ENCODE results near the gene USE1. TPM values are rescaled to one million over a fixed set of nuclear protein-coding genes. Genes with fewer than 3 reads are reported as not detected.

Gene USE1
- total RNA-seq, 1 donor: 25.7 TPM

DNA sequence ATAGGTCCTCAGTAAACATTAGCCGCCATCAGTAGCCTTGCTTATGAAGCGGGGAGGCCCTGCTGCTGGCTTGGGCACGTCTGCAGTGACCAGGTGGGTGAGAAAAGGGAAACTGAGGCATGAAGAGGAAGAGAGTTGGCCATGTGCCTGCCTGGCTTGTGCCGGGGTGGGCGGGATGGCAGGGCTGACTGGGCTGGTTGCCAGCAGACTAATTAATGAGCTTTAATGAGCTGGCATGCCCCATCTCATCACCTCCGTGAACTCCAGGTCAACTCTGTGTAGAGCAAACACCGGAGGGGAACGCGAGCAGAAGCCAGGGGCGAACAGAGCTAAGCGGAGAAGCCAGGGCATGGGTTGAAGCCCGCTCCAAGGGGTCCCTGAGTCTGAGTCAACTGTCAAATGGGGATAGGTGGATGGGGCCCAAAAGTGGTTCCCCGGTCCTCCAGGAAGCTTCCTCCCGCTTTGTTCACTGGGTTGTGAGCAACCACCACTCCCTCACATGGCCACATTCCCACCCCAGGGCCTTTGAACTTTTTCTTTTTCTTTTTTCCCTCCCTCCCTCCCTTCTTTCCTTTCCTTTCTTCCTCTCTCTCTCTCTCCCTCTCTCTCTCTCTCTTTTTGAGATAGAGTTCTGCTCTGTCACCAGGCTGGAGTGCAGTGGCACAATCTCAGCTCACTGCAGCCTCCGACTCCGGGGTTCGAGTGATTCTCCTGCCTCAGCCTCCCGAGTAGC is 21.8 kb downstream of the USE1 start:
- Histone ChIP-seq H3K79me2 (ENCODE audit: insufficient read depth, low read length) (peaks cover 25% of the 10 kb centered on the region), H3K36me3 (ENCODE audit: insufficient read depth, low read length) (peaks cover 18% of the 10 kb centered on the region), H3K27ac (ENCODE audit: low read depth, low read length) (no peak overlapping the region), H4K20me1 (ENCODE audit: insufficient read depth, low read length) (peaks cover 23% of the 10 kb centered on the region), H3K4me2 (ENCODE audit: insufficient read depth, low read length) (no peak overlapping the region), H3K27me3 (ENCODE audit: insufficient read depth, low read length) (no peaks in the 10 kb centered on the region), H3K4me1 (ENCODE audit: insufficient read depth, low read length) (peaks cover 7% of the 10 kb centered on the region), H3K9me3 (ENCODE audit: low read depth, low read length) (no peaks in the 10 kb centered on the region), H2AFZ (ENCODE audit: low read length) (no peak overlapping the region), H3K4me3 (ENCODE audit: insufficient read depth, low read length) (no peak overlapping the region)
- peak; percentile 44 for DNase-seq (ENCODE audit: insufficient read length, low spot score, missing footprints)
- TF ChIP-seq, protein P1, sequence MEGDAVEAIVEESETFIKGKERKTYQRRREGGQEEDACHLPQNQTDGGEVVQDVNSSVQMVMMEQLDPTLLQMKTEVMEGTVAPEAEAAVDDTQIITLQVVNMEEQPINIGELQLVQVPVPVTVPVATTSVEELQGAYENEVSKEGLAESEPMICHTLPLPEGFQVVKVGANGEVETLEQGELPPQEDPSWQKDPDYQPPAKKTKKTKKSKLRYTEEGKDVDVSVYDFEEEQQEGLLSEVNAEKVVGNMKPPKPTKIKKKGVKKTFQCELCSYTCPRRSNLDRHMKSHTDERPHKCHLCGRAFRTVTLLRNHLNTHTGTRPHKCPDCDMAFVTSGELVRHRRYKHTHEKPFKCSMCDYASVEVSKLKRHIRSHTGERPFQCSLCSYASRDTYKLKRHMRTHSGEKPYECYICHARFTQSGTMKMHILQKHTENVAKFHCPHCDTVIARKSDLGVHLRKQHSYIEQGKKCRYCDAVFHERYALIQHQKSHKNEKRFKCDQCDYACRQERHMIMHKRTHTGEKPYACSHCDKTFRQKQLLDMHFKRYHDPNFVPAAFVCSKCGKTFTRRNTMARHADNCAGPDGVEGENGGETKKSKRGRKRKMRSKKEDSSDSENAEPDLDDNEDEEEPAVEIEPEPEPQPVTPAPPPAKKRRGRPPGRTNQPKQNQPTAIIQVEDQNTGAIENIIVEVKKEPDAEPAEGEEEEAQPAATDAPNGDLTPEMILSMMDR (IDR thresholded peaks at IDR 0.05; ENCODE audit: extremely low read depth, low read depth, low read length): no peak

DNA sequence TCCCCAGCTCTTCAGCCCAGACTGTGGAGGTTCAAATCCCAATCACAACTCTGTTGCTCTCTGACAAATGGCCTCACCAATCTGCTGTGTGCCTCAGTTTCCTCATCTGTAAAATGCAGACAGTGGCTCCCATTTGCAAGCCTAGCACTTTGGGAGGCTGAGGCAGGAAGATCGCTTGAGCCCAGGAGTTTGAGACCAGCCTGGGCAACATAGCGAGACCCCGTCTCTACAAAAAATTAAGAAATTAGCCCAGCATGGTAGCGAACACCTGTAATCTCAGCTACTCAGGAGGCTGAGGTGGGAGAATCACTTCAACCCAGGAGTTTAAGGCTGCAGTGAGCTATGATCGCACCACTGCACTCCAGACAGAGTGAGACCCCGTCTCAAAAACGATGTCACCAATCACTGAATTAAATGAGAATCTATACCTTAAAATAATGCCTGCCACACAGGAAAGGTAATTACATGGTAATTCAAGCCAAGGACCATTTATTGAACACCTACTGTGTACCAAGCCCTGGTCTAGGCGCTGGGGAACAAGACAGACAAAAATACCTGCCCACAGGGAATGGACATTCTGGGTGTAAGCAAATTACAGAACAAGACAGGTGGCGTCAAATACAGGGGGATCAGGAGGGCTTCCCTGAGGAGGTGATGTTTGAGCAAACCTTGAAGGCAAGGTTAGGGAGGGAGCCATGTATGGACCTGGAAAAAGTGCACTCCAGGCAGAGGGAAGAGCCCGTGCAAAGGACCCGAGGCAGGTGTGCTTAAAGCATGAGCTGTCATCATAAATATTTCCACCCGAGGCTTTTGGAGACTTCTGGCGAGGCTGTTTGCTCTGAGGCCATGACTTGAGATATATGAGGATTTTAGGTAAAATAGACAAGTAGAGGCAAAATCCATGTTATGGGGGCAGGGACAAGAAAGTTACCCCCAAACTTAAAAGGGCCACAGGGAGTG is 22.9 kb downstream of the USE1 start:
- H3K4me1 ChIP-seq (ENCODE audit: insufficient read depth, low read length): peaks cover 7% of the 10 kb centered on the region
- no peaks in the 10 kb centered on the region for H3K27me3 ChIP-seq (ENCODE audit: insufficient read depth, low read length)
- peaks cover 31% of the 10 kb centered on the region for H4K20me1 ChIP-seq (ENCODE audit: insufficient read depth, low read length)
- DNase-seq (ENCODE audit: insufficient read length, low spot score, missing footprints): peak; percentile 54
- no peak overlapping the region for H2AFZ ChIP-seq (ENCODE audit: low read length)
- H3K27ac ChIP-seq (ENCODE audit: low read depth, low read length): no peak overlapping the region
- TF ChIP-seq, protein P1 (IDR thresholded peaks at IDR 0.05; ENCODE audit: extremely low read depth, low read depth, low read length): no peak
- no peak overlapping the region for H3K4me2 ChIP-seq (ENCODE audit: insufficient read depth, low read length)
- H3K9me3 ChIP-seq (ENCODE audit: low read depth, low read length): no peaks in the 10 kb centered on the region
- H3K36me3 ChIP-seq (ENCODE audit: insufficient read depth, low read length): peaks cover 12% of the 10 kb centered on the region
- H3K4me3 ChIP-seq (ENCODE audit: insufficient read depth, low read length): no peak overlapping the region
- H3K79me2 ChIP-seq (ENCODE audit: insufficient read depth, low read length): peaks cover 33% of the 10 kb centered on the region

DNA sequence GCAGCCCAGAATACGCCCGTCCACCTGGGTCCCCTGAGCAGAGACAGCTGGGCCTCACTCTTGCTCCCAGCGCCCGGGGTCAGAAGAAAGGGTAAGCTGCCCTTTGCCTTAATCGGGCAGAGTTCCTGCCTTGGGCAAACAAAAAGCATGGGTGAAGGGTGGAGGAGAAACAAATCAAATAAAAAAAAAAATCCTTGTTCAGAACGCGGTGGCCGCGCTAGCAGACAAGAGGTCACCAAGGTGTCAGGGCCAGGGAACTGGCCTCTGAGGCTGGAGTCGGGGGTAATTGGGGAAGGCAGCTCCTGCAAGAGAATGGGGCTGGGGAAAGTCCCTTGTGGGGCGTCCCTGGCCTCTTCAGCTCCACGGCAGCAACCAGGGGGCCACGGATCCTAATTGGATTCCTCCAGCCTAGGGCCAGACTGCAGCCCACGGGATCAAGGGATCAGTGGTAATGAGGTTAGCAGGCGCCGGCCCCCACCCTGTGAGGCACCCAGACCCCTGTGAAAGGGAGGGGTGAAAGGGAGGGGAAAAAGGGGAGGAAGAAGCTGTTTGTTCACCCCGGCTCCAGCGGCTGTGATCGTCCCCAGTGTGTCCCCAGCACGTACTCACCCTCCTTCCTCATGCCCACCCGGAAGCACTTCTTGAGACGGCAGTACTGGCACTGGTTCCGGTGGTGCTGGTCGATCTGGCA is 25.1 kb downstream of the USE1 start:
- no peak overlapping the region for H3K4me3 ChIP-seq (ENCODE audit: insufficient read depth, low read length)
- DNase-seq (ENCODE audit: insufficient read length, low spot score, missing footprints): peak; percentile 41
- TF ChIP-seq, protein P1 (IDR thresholded peaks at IDR 0.05; ENCODE audit: extremely low read depth, low read depth, low read length): no peak
- H4K20me1 ChIP-seq (ENCODE audit: insufficient read depth, low read length): peaks cover 30% of the 10 kb centered on the region
- H3K9me3 ChIP-seq (ENCODE audit: low read depth, low read length): no peaks in the 10 kb centered on the region
- no peak overlapping the region for H3K4me2 ChIP-seq (ENCODE audit: insufficient read depth, low read length)
- peaks cover 12% of the 10 kb centered on the region for H3K36me3 ChIP-seq (ENCODE audit: insufficient read depth, low read length)
- peaks cover 15% of the 10 kb centered on the region for H3K4me1 ChIP-seq (ENCODE audit: insufficient read depth, low read length)
- H2AFZ ChIP-seq (ENCODE audit: low read length): no peak overlapping the region
- peaks cover 46% of the 10 kb centered on the region for H3K79me2 ChIP-seq (ENCODE audit: insufficient read depth, low read length)
- H3K27me3 ChIP-seq (ENCODE audit: insufficient read depth, low read length): no peaks in the 10 kb centered on the region
- no peak overlapping the region for H3K27ac ChIP-seq (ENCODE audit: low read depth, low read length)

All from osteoblast (primary cell).